MM.1S (cell line): Measurements from ENCODE around the gene PTPRB.

Experiments used
- DNase-seq: peaks from one replicate; pipeline ENCODE4 v3.0.0-alpha.2; 2015
- H2AFZ ChIP-seq: fragments of 300-600 bp; sonication (generic); 2 replicates; pipeline ENCODE4 v1.6.0; 2016; ENCODE audit warnings: antibody characterized with exemption, low read length
- H3F3A ChIP-seq: fragments of 300-600 bp; sonication (generic); 2 replicates; pipeline ENCODE4 v1.6.1; 2016; ENCODE audit warnings: mild to moderate bottlenecking, antibody characterized with exemption, low read length, moderate library complexity, mixed read lengths; ENCODE audit not compliant: insufficient read depth
- H3K27ac ChIP-seq: fragments of 300-600 bp; sonication (generic); 2 replicates; pipeline ENCODE4 v1.5.1; 2016; ENCODE audit warnings: mild to moderate bottlenecking, low read length
- H3K27me3 ChIP-seq: fragments of 300-600 bp; sonication (generic); replicated peaks from 2 replicates; pipeline ENCODE4 v1.6.0; 2016; ENCODE audit warnings: low read length; ENCODE audit not compliant: insufficient read depth
- H3K36me3 ChIP-seq: fragments of 300-600 bp; sonication (generic); replicated peaks from 2 replicates; pipeline ENCODE4 v1.6.1; 2016; ENCODE audit warnings: mild to moderate bottlenecking, low read length, mixed read lengths; ENCODE audit not compliant: insufficient read depth
- H3K4me1 ChIP-seq: fragments of 300-600 bp; sonication (generic); 2 replicates; pipeline ENCODE4 v1.6.1; 2016; ENCODE audit warnings: low read length, mixed read lengths
- H3K4me2 ChIP-seq: fragments of 300-600 bp; sonication (generic); 2 replicates; pipeline ENCODE4 v1.6.0; 2016; ENCODE audit warnings: low read depth, low read length
- H3K4me3 ChIP-seq: fragments of 300-600 bp; sonication (generic); 2 replicates; pipeline ENCODE4 v1.5.1; 2016; ENCODE audit warnings: low read length, mixed read lengths
- H3K79me2 ChIP-seq: fragments of 300-600 bp; sonication (generic); 2 replicates; pipeline ENCODE4 v1.6.1; 2016; ENCODE audit warnings: mixed run types, low read length, mixed read lengths
- H3K9ac ChIP-seq: fragments of 300-600 bp; sonication (generic); 2 replicates; pipeline ENCODE4 v1.6.1; 2016; ENCODE audit warnings: low read length, mixed read lengths
- H3K9me2 ChIP-seq: fragments of 300-600 bp; sonication (generic); replicated peaks from 2 replicates; pipeline ENCODE4 v1.6.1; 2016; ENCODE audit warnings: mild to moderate bottlenecking, low read length, mixed read lengths; ENCODE audit not compliant: insufficient read depth
- H3K9me3 ChIP-seq: fragments of 300-600 bp; sonication (generic); replicated peaks from 2 replicates; pipeline ENCODE4 v1.6.1; 2016; ENCODE audit warnings: mild to moderate bottlenecking, low read length, mixed read lengths; ENCODE audit not compliant: insufficient read depth
- H4K20me1 ChIP-seq: fragments of 300-600 bp; sonication (generic); 2 replicates; pipeline ENCODE4 v1.6.1; 2016; ENCODE audit warnings: mild to moderate bottlenecking, low read length, moderate library complexity, mixed read lengths; ENCODE audit not compliant: insufficient read depth
- EZH2 ChIP-seq: fragments of 300-600 bp; sonication (generic); optimal IDR thresholded peaks from 2 replicates; pipeline ENCODE3; 2017; ENCODE audit warnings: low read depth, mild to moderate bottlenecking, antibody characterized with exemption, low read length, mixed read lengths
- EZH2phosphoT487 ChIP-seq: fragments of 300-600 bp; sonication (generic); IDR thresholded peaks from 2 replicates; pipeline ENCODE4 v1.6.1; 2018; ENCODE audit warnings: antibody characterized with exemption, low read length
- TF ChIP-seq, protein P1 (sequence below): fragments of 300-600 bp; sonication (generic); IDR thresholded peaks from 2 replicates; pipeline ENCODE4 v1.5.1; 2016; ENCODE audit warnings: antibody characterized with exemption, low read length, mixed read lengths

The PTPRB gene

DNA sequence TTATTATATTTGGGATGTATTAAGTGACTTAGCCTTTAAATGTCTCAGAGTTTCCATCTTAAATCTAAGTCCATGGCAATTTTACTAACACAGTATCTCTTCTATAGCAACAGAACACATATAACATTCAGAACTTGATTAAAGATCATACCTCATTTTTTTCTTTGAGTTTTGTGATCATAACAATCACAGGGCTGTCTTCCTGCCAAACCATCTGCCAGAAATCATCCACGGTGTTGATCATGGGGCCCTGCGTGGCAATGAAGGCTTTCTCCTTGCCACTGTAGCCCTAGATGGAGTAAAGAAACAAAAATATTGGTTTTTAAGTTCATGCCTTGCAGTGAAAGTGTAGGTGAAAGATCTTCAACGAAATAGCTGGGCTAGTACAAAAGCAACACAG is 46.7 kb upstream of the PTPRB start:
- Histone ChIP-seq H3K27ac (no peak overlapping the region), H3K27me3 (no peaks in the 10 kb centered on the region), H3K4me2 (no peak overlapping the region), H3K79me2 (no peaks in the 10 kb centered on the region), H3K9me2 (no peaks in the 10 kb centered on the region; the same call in 1 of the 2 replicates), H3K36me3 (no peaks in the 10 kb centered on the region), H2AFZ (no peak overlapping the region), H3K4me3 (no peak overlapping the region), H4K20me1 (no peaks in the 10 kb centered on the region), H3F3A (no peaks in the 10 kb centered on the region), H3K4me1 (no peaks in the 10 kb centered on the region; the same call in 1 of the 2 replicates), H3K9ac (no peak overlapping the region), H3K9me3 (no peaks in the 10 kb centered on the region)
- no peak for TF ChIP-seq EZH2
- TF ChIP-seq EZH2phosphoT487: no peak
- TF ChIP-seq, protein P1, sequence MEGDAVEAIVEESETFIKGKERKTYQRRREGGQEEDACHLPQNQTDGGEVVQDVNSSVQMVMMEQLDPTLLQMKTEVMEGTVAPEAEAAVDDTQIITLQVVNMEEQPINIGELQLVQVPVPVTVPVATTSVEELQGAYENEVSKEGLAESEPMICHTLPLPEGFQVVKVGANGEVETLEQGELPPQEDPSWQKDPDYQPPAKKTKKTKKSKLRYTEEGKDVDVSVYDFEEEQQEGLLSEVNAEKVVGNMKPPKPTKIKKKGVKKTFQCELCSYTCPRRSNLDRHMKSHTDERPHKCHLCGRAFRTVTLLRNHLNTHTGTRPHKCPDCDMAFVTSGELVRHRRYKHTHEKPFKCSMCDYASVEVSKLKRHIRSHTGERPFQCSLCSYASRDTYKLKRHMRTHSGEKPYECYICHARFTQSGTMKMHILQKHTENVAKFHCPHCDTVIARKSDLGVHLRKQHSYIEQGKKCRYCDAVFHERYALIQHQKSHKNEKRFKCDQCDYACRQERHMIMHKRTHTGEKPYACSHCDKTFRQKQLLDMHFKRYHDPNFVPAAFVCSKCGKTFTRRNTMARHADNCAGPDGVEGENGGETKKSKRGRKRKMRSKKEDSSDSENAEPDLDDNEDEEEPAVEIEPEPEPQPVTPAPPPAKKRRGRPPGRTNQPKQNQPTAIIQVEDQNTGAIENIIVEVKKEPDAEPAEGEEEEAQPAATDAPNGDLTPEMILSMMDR: no peak
- DNase-seq: no peak

- Histone ChIP-seq H4K20me1 (no peaks in the 10 kb centered on the region), H3K4me1 (no peaks in the 10 kb centered on the region), H3K79me2 (no peaks in the 10 kb centered on the region), H3K9me2 (no peaks in the 10 kb centered on the region), H3K4me2 (no peak overlapping the region), H3K9me3 (no peaks in the 10 kb centered on the region), H3K27me3 (no peaks in the 10 kb centered on the region), H3K36me3 (no peaks in the 10 kb centered on the region), H3F3A (no peaks in the 10 kb centered on the region), H2AFZ (no peak overlapping the region), H3K9ac (no peak overlapping the region), H3K4me3 (no peak overlapping the region), H3K27ac (no peak overlapping the region)
- TF ChIP-seq, protein P1: no peak
- no peak for TF ChIP-seq EZH2
- no peak for TF ChIP-seq EZH2phosphoT487
- DNase-seq: no peak
Observed at GRCh38 chr12:70671698-70672097, 34.5 kb upstream of the PTPRB start.

DNA sequence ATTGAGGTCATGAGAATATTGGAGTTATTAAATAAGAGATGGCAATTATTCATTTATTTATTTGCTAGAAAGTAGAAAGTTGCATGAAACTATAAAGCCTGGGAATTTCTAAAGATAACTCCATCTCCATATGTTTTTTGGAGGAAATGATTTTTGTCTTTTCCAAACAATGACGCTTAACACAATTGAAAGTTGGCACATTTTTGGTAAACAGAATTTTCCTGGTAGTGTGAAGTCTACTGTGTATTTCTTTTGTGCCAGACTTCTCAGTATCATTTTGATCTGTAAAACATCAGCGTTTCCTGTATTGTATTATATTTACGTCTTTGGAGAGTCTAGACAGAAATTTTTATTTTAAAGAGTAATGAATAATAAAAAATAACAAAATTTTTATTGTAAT is 33.7 kb upstream of the PTPRB start:
- H3K9ac ChIP-seq: no peak overlapping the region
- H2AFZ ChIP-seq: no peak overlapping the region
- TF ChIP-seq, protein P1: no peak
- no peak for TF ChIP-seq EZH2phosphoT487
- TF ChIP-seq EZH2: no peak
- no peak overlapping the region for H3K4me3 ChIP-seq
- no peak for DNase-seq
- no peaks in the 10 kb centered on the region for H3F3A ChIP-seq
- H3K79me2 ChIP-seq: no peaks in the 10 kb centered on the region
- H3K9me3 ChIP-seq: no peaks in the 10 kb centered on the region
- no peaks in the 10 kb centered on the region for H3K27me3 ChIP-seq
- no peak overlapping the region for H3K4me2 ChIP-seq
- H4K20me1 ChIP-seq: no peaks in the 10 kb centered on the region
- H3K27ac ChIP-seq: no peak overlapping the region
- no peaks in the 10 kb centered on the region for H3K9me2 ChIP-seq
- H3K4me1 ChIP-seq: no peaks in the 10 kb centered on the region
- H3K36me3 ChIP-seq: no peaks in the 10 kb centered on the region
